Spleen (tissue), 11 donors: Measurements from ENCODE around the gene NLK. TPM values are rescaled to one million over a fixed set of nuclear protein-coding genes. Genes with fewer than 3 reads are reported as not detected.

Experiments used
- DNase-seq: peaks from one replicate; pipeline ENCODE4 v3.0.0-alpha.2; 2020
- H3K27ac ChIP-seq, 8 donors: fragments of 200-600 bp; sonication (generic) in 7 of 8; 1 replicate in 4 of 8; 2 replicates in 4 of 8; pipeline versions ENCODE4 v1.5.0 to v1.8.0; 2016 to 2021; ENCODE audit warnings: inconsistent platforms in 4 of 8, mild to moderate bottlenecking in 4 of 8, moderate library complexity in 1 of 8
- H3K27me3 ChIP-seq, 7 donors: fragments of 200-600 bp; sonication (generic) in 6 of 7; replicated peaks in 1 of 7; 1 replicate in 4 of 7; 2 replicates in 3 of 7; pipeline versions ENCODE4 v1.5.0 to v1.8.0; 2016 to 2021; ENCODE audit warnings: inconsistent platforms in 3 of 7, mild to moderate bottlenecking in 1 of 7
- H3K36me3 ChIP-seq, 6 donors: fragments of 200-600 bp; sonication (generic) in 5 of 6; 1 replicate in 4 of 6; 2 replicates in 2 of 6; pipeline versions ENCODE4 v1.5.0 to v1.8.0; 2016 to 2021; ENCODE audit warnings: inconsistent platforms in 2 of 6
- H3K4me1 ChIP-seq, 6 donors: fragments of 200-600 bp; sonication (generic) in 5 of 6; 1 replicate in 3 of 6; 2 replicates in 3 of 6; pipeline versions ENCODE4 v1.5.0 to v1.8.0; 2016 to 2021; ENCODE audit warnings: inconsistent platforms in 3 of 6
- H3K4me3 ChIP-seq, 8 donors: fragments of 200-600 bp; sonication (generic) in 7 of 8; 1 replicate in 4 of 8; 2 replicates in 4 of 8; pipeline versions ENCODE4 v1.5.0 to v1.8.0; 2016 to 2021; ENCODE audit warnings: inconsistent platforms in 4 of 8, mild to moderate bottlenecking in 4 of 8, moderate library complexity in 2 of 8
- H3K9me3 ChIP-seq, 8 donors: fragments of 200-600 bp; sonication (generic) in 7 of 8; 1 replicate in 4 of 8; 2 replicates in 4 of 8; pipeline versions ENCODE4 v1.5.0 to v1.8.0; 2016 to 2021; ENCODE audit warnings: inconsistent platforms in 4 of 8
- POLR2A ChIP-seq, 3 donors: fragments of 450-650 bp; IDR thresholded peaks; one replicate each; pipeline ENCODE4 v1.5.1; 2017; ENCODE audit warnings: antibody characterized with exemption in 3 of 3, mild to moderate bottlenecking in 1 of 3
- POLR2AphosphoS5 ChIP-seq, 3 donors: sonication (generic); formaldehyde crosslinking; IDR thresholded peaks; one replicate each; pipeline ENCODE4 v1.5.1; 2017; ENCODE audit warnings: antibody characterized with exemption in 3 of 3
- WGBS, 5 donors: extraction: QIAGEN DNeasy Blood & Tissue Kit in 3 of 5; methylation state at CpG; one replicate each; pipeline versions ENCODE4 v1.1.5 to v1.1.7; 2013 to 2018; 5-methylcytosine and 5-hydroxymethylcytosine counted together
- intact Hi-C: fragments of 100-400 bp; cut with DNase I; formaldehyde crosslinking; loops from one replicate; pipeline ENCODE4 v1.15.0; 2023; ENCODE audit warnings: low total_unique reads
- polyA plus RNA-seq, 3 donors: library from polyadenylated mRNA; stranded (reverse); fragments of 200-250 nt; gene quantifications; one replicate each; pipeline ENCODE4 v1.2.1, GENCODE V29; 2013
- total RNA-seq, 7 donors: library from RNA; depleted of rRNA in 3 of 7; stranded (reverse); fragments of >200 nt in 3 of 7; fragmentation: NEBNext Ultra II Directional in 4 of 7; extraction: Animal tissue kit (Norgen Biotek cat#: 25700) in 4 of 7; gene quantifications; one replicate each; pipeline versions ENCODE4 v1.1.0 to v1.2.1, GENCODE V29; 2016 to 2021
- TF ChIP-seq, protein P1 (sequence below), 11 experiments: fragments of 200-600 bp in 7 of 11; fragments of 450-650 bp in 4 of 11; sonication (generic) in 4 of 11; IDR thresholded peaks in 8 of 11; conservative IDR thresholded peaks in 3 of 11; 1 replicate in 7 of 11; 2 replicates in 4 of 11; pipeline versions ENCODE4 v1.4.0 to v1.8.0; 2016 to 2021; ENCODE audit warnings: antibody characterized with exemption in 11 of 11, inconsistent platforms in 4 of 11, mild to moderate bottlenecking in 1 of 11
- donor health status: healthy with polysubstance abuse.
- donor health status: DM: no; HTN: no; CAD: no; lungs with moderate emphysema.
- donor health status: DM: no; HTN: no; CAD: no.
- donor health status: Bipolar disorder and iron deficiency.
- donor health status: healthy.
- donor health status: DM: no; HTN: no; CAD: no.
- donor health status: DM: yes; HTN: yes; CAD: no.

NLK gene
- total and polyA plus RNA-seq, 10 donors, result 12.6 to 49.4 (median 34.3) TPM

DNA sequence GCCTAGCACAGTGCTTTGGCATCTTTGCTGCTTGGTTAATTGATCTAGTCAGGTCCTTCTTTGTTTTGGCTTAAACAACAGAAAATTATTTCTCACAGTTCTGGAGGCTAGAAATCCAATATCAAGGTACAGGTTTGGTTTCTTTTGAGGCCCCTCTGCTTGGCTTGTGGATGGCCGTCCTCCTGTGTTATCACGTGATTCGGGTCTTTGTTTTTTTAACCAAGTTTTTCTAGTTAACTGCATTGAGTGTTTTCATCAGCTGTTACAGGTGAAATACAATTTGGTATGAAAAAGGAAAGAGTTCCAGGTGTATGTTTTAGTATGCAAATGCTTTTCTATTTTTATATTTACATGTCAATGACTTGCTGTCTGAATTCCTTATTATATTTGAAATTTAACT lies 2.8 kb downstream of the NLK start:
- Histone ChIP-seq H3K36me3 (no peaks in the 10 kb centered on the region), H3K27me3 (no peaks in the 10 kb centered on the region), H3K4me1 (peaks cover 40 to 84% (median 63%) of the 10 kb centered on the region in 6 donors), H3K9me3 (no peaks in the 10 kb centered on the region), H3K4me3 (peak overlapping the region in 4 of 8 donors; percentile 10 to 90 (median 44)), H3K27ac (no peak overlapping the region)
- DNase-seq, result no peak
- intact Hi-C loops, result no loop called here
- WGBS, 5 donors, result 63 to 83% (median 80%) methylated on average over 3 of the region's 3 CpGs
- TF ChIP-seq POLR2AphosphoS5 (IDR thresholded peaks at IDR 0.05) (no peak), POLR2A (IDR thresholded peaks at IDR 0.05) (no peak)
- TF ChIP-seq, protein P1, sequence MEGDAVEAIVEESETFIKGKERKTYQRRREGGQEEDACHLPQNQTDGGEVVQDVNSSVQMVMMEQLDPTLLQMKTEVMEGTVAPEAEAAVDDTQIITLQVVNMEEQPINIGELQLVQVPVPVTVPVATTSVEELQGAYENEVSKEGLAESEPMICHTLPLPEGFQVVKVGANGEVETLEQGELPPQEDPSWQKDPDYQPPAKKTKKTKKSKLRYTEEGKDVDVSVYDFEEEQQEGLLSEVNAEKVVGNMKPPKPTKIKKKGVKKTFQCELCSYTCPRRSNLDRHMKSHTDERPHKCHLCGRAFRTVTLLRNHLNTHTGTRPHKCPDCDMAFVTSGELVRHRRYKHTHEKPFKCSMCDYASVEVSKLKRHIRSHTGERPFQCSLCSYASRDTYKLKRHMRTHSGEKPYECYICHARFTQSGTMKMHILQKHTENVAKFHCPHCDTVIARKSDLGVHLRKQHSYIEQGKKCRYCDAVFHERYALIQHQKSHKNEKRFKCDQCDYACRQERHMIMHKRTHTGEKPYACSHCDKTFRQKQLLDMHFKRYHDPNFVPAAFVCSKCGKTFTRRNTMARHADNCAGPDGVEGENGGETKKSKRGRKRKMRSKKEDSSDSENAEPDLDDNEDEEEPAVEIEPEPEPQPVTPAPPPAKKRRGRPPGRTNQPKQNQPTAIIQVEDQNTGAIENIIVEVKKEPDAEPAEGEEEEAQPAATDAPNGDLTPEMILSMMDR (IDR thresholded peaks at IDR 0.05 in 8 of 11, conservative IDR thresholded peaks at IDR 0.05 in 3 of 11), result no peak

DNA sequence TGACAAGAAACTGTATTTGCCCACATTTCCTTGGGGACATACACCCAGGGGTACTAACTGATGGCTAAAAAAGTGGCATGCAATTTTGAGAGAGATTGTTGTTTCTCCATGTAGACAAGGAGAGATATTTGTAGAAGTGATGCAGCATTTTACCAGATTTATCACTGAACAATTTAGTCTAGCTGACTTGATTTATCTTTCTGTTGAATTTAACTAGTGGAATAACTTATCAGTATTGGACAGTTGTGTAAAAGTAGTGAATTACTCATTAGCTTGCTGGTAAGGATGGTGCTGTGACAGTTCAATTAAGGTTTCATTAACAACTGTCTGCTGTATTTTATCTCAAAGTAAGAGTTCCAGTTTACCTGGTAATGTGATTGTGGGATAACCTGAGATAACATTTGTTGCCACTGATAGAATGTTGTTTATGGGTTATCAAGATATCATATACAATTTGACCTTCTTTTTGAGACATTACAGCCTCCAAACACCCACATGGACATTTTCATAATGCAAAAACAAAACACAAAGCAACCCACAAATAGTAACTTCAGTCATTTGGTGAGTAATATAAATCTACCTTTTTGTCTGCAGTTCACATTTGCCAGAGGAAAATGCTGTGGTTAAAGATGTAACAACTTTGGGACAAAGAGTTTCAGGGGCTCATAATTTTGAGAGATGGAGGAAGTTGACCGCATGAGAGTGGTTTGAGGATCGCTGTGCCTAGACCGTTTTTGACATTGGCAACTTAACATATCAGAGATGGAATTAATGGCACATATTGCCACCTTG lies 3.8 kb downstream of the NLK start:
- DNase-seq, result no peak
- 27 to 50% (median 37%) methylated on average over 3 of the region's 3 CpGs for WGBS, 5 donors
- peak overlapping the region in 2 of 8 donors; percentile 0 to 90 for H3K4me3 ChIP-seq
- no peak overlapping the region for H3K27ac ChIP-seq
- no peak for TF ChIP-seq POLR2AphosphoS5 (IDR thresholded peaks at IDR 0.05)
- TF ChIP-seq POLR2A (IDR thresholded peaks at IDR 0.05), result no peak
- TF ChIP-seq, protein P1 (IDR thresholded peaks at IDR 0.05 in 8 of 11, conservative IDR thresholded peaks at IDR 0.05 in 3 of 11), result no peak
- intact Hi-C loops, result no loop called here
- H3K9me3 ChIP-seq, result no peaks in the 10 kb centered on the region
- H3K36me3 ChIP-seq, result no peaks in the 10 kb centered on the region
- H3K27me3 ChIP-seq, result no peaks in the 10 kb centered on the region
- H3K4me1 ChIP-seq, result peaks cover 40 to 86% (median 62%) of the 10 kb centered on the region in 6 donors

DNA sequence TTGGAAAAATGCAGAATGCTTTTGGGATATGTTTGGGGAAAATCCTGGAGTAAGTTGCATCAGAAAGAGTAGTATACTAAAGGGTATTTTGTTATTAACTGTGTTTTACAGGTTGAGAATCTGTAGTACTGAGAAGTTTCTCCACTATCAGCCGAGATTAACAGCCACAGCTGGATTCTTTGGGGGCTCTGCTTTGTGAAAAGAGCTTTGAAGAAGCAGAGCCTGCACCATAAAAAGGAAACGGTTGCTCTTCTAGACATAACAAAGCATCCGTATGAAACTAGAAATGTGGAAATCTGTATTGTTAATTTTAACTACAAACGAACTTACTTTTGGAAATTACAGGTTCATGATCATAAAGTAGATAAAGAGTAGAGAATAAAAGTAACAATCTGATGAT lies 5.3 kb downstream of the NLK start:
- Histone ChIP-seq H3K27me3 (no peaks in the 10 kb centered on the region), H3K36me3 (no peaks in the 10 kb centered on the region), H3K4me3 (no peak overlapping the region), H3K4me1 (peaks cover 38 to 92% (median 65%) of the 10 kb centered on the region in 6 donors), H3K27ac (no peak overlapping the region), H3K9me3 (no peaks in the 10 kb centered on the region)
- intact Hi-C loops, result no loop called here
- TF ChIP-seq, protein P1 (IDR thresholded peaks at IDR 0.05 in 8 of 11, conservative IDR thresholded peaks at IDR 0.05 in 3 of 11), result no peak
- TF ChIP-seq POLR2A (IDR thresholded peaks at IDR 0.05), result no peak
- no peak for TF ChIP-seq POLR2AphosphoS5 (IDR thresholded peaks at IDR 0.05)
- WGBS, 5 donors, result 37 to 54% (median 46%) methylated on average over 4 of the region's 4 CpGs
- DNase-seq, result no peak

DNA sequence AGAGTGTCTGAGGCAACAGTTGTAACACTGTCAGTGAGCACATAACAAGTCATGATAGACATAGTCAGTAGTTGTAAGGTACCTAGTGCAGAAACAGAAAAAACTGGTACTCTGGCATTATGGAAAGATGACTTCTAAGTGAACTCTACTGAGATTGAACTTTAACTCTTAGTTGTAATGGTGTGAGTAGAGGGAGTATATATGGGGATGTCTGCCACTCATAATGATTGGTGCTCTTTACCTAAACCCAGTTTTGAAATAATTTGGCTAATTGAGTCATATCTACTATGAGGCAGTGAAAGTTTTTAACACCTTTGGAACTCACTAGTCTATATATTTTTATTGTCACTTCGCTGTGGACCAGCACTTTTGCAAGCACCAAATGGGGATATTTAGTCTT lies 6.6 kb downstream of the NLK start:
- H3K4me3 ChIP-seq, result no peak overlapping the region
- H3K4me1 ChIP-seq, result peaks cover 39 to 92% (median 65%) of the 10 kb centered on the region in 6 donors
- H3K9me3 ChIP-seq, result no peaks in the 10 kb centered on the region
- H3K27me3 ChIP-seq, result no peaks in the 10 kb centered on the region
- no peak overlapping the region for H3K27ac ChIP-seq
- intact Hi-C loops, result no loop called here
- TF ChIP-seq, protein P1 (IDR thresholded peaks at IDR 0.05 in 8 of 11, conservative IDR thresholded peaks at IDR 0.05 in 3 of 11), result no peak
- no peak for TF ChIP-seq POLR2AphosphoS5 (IDR thresholded peaks at IDR 0.05)
- TF ChIP-seq POLR2A (IDR thresholded peaks at IDR 0.05), result no peak
- no peak for DNase-seq
- no peaks in the 10 kb centered on the region for H3K36me3 ChIP-seq
- WGBS, 5 donors, result 79 to 94% (median 86%) methylated on average over 1 of the region's 1 CpG
